Trophoblast cell (in vitro differentiated cells and primary cell): ENCODE results near the gene PLD2.

Experiments used
- DNase-seq, 2 donors: peaks; one replicate each; pipeline ENCODE4 v3.0.0-alpha.2; 2016
- H2AFZ ChIP-seq: 2 replicates; pipeline ENCODE4 v1.6.1; 2013; ENCODE audit warnings: low read length, moderate library complexity, mild to moderate bottlenecking; ENCODE audit not compliant: insufficient read depth, poor library complexity
- H2AK5ac ChIP-seq: 2 replicates; pipeline ENCODE4 v1.6.1; 2013; ENCODE audit warnings: mild to moderate bottlenecking, low read length
- H2BK120ac ChIP-seq: 2 replicates; pipeline ENCODE4 v1.6.1; 2013; ENCODE audit warnings: low read length, mild to moderate bottlenecking, moderate library complexity; ENCODE audit not compliant: insufficient read depth, poor library complexity
- H2BK12ac ChIP-seq: 2 replicates; pipeline ENCODE4 v1.6.1; 2013; ENCODE audit warnings: mild to moderate bottlenecking, low read length, moderate library complexity
- H2BK5ac ChIP-seq: 2 replicates; pipeline ENCODE4 v1.6.1; 2013; ENCODE audit warnings: low read length, low read depth, moderate library complexity, mild to moderate bottlenecking; ENCODE audit not compliant: poor library complexity
- H3K14ac ChIP-seq: 2 replicates; pipeline ENCODE4 v1.6.1; 2013; ENCODE audit warnings: mild to moderate bottlenecking, low read length
- H3K18ac ChIP-seq: 2 replicates; pipeline ENCODE4 v1.6.1; 2013; ENCODE audit warnings: mild to moderate bottlenecking, low read length
- H3K23ac ChIP-seq: 2 replicates; pipeline ENCODE4 v1.6.1; 2013; ENCODE audit warnings: low read length
- H3K27ac ChIP-seq: 2 replicates; pipeline ENCODE4 v1.5.1; 2013; ENCODE audit warnings: low read depth, mild to moderate bottlenecking, inconsistent platforms, low read length, moderate library complexity
- H3K27me3 ChIP-seq: 2 replicates; pipeline ENCODE4 v1.6.1; 2013; ENCODE audit warnings: inconsistent platforms, mild to moderate bottlenecking, low read length, moderate library complexity; ENCODE audit not compliant: insufficient read depth
- H3K36me3 ChIP-seq, 2 experiments: 1 replicate in 1 of 2; 2 replicates in 1 of 2; pipeline ENCODE4 v1.6.1; 2013; ENCODE audit warnings: low read length in 2 of 2, mild to moderate bottlenecking in 2 of 2, moderate library complexity in 1 of 2; ENCODE audit not compliant: insufficient read depth in 2 of 2, control insufficient read depth in 1 of 2
- H3K4ac ChIP-seq: 2 replicates; pipeline ENCODE4 v1.6.1; 2013; ENCODE audit warnings: low read depth, mild to moderate bottlenecking, low read length, moderate library complexity
- H3K4me1 ChIP-seq, 2 experiments: 1 replicate in 1 of 2; 2 replicates in 1 of 2; pipeline ENCODE4 v1.6.1; 2013; ENCODE audit warnings: low read length in 2 of 2, mild to moderate bottlenecking in 2 of 2, moderate library complexity in 1 of 2; ENCODE audit not compliant: insufficient read depth in 2 of 2, control insufficient read depth in 1 of 2
- H3K4me2 ChIP-seq: 2 replicates; pipeline ENCODE4 v1.6.1; 2013; ENCODE audit warnings: inconsistent platforms, mild to moderate bottlenecking, low read length, moderate library complexity
- H3K4me3 ChIP-seq: 2 replicates; pipeline ENCODE4 v1.5.1; 2013; ENCODE audit warnings: mild to moderate bottlenecking, low read depth, low read length, inconsistent platforms
- H3K79me1 ChIP-seq: one replicate; pipeline ENCODE4 v1.6.1; 2013; ENCODE audit warnings: low read length
- H3K79me2 ChIP-seq: 2 replicates; pipeline ENCODE4 v1.6.1; 2013; ENCODE audit warnings: low read length, mild to moderate bottlenecking; ENCODE audit not compliant: control insufficient read depth, insufficient read depth, poor library complexity
- H3K9ac ChIP-seq: 2 replicates; pipeline ENCODE4 v1.6.1; 2013; ENCODE audit warnings: mild to moderate bottlenecking, low read length
- H3K9me3 ChIP-seq: 2 replicates; pipeline ENCODE4 v1.6.1; 2013; ENCODE audit warnings: low read depth, mild to moderate bottlenecking, control low read depth, inconsistent platforms, low read length; ENCODE audit not compliant: insufficient read depth
- H4K12ac ChIP-seq: 2 replicates; pipeline ENCODE4 v1.6.1; 2013; ENCODE audit warnings: low read depth, mild to moderate bottlenecking, low read length, moderate library complexity
- H4K8ac ChIP-seq: 2 replicates; pipeline ENCODE4 v1.6.1; 2013; ENCODE audit warnings: low read depth, mild to moderate bottlenecking, low read length, moderate library complexity
- H4K91ac ChIP-seq: one replicate; pipeline ENCODE4 v1.6.1; 2013; ENCODE audit warnings: low read depth, mild to moderate bottlenecking, low read length, moderate library complexity
- WGBS: extraction: QIAGEN DNeasy Blood & Tissue Kit; methylation state at CpG from one replicate; pipeline ENCODE4 v1.1.7; 2013; ENCODE audit warnings: missing lambda C conversion rate; ENCODE audit not compliant: insufficient read length, insufficient coverage; ENCODE audit errors: extremely low coverage; 5-methylcytosine and 5-hydroxymethylcytosine counted together

The PLD2 gene

GRCh38 chr17:4795168-4795567 lies 11.8 kb upstream of the PLD2 start:
- peaks cover 8% of the 10 kb centered on the region for H3K79me1 ChIP-seq
- H2BK120ac ChIP-seq = no peak overlapping the region
- H3K18ac ChIP-seq = no peak overlapping the region
- DNase-seq = no peak
- no peak overlapping the region for H2AK5ac ChIP-seq
- no peak overlapping the region for H3K14ac ChIP-seq
- H3K4me3 ChIP-seq = no peak overlapping the region
- no peaks in the 10 kb centered on the region for H3K27me3 ChIP-seq
- H3K27ac ChIP-seq = no peak overlapping the region
- H2AFZ ChIP-seq = peak overlapping the region; percentile 73
- no peak overlapping the region for H3K23ac ChIP-seq
- peaks cover 4% of the 10 kb centered on the region for H3K79me2 ChIP-seq
- peak overlapping the region; percentile 97 for H4K8ac ChIP-seq
- peaks cover 2 to 6% of the 10 kb centered on the region in 2 experiments for H3K4me1 ChIP-seq
- no peak overlapping the region for H2BK5ac ChIP-seq
- no peak overlapping the region for H4K12ac ChIP-seq
- peaks cover 17 to 20% of the 10 kb centered on the region in 2 experiments for H3K36me3 ChIP-seq
- no peak overlapping the region for H4K91ac ChIP-seq
- H2BK12ac ChIP-seq = no peak overlapping the region
- H3K4me2 ChIP-seq = no peak overlapping the region
- no peak overlapping the region for H3K4ac ChIP-seq
- no peaks in the 10 kb centered on the region for H3K9me3 ChIP-seq
- no peak overlapping the region for H3K9ac ChIP-seq
- WGBS = no CpG with 5 or more reads among the region's 1 CpG

GRCh38 chr17:4796552-4796920 lies 10.4 kb upstream of the PLD2 start:
- H2BK120ac ChIP-seq = peak overlapping the region; percentile 88
- no peak overlapping the region for H4K12ac ChIP-seq
- H3K18ac ChIP-seq = no peak overlapping the region
- no peak overlapping the region for H2BK12ac ChIP-seq
- peak overlapping the region; percentile 29 for H3K27ac ChIP-seq
- H3K4me2 ChIP-seq = peak overlapping the region; percentile 74
- H3K4me3 ChIP-seq = peak overlapping the region; percentile 97
- H3K9me3 ChIP-seq = no peaks in the 10 kb centered on the region
- no peak overlapping the region for H2AFZ ChIP-seq
- WGBS = no CpG with 5 or more reads among the region's 7 CpGs
- no peaks in the 10 kb centered on the region for H3K27me3 ChIP-seq
- H4K91ac ChIP-seq = peak overlapping the region; percentile 98
- H3K9ac ChIP-seq = peak overlapping the region; percentile 94
- H3K14ac ChIP-seq = peak overlapping the region; percentile 97
- peaks cover 4% of the 10 kb centered on the region for H3K79me2 ChIP-seq
- H3K79me1 ChIP-seq = peaks cover 5% of the 10 kb centered on the region
- peaks cover 17 to 25% of the 10 kb centered on the region in 2 experiments for H3K36me3 ChIP-seq
- DNase-seq = peak in 1 of 2 donors; percentile 48
- no peak overlapping the region for H3K23ac ChIP-seq
- peaks cover 0 to 6% of the 10 kb centered on the region in 2 experiments for H3K4me1 ChIP-seq
- H2BK5ac ChIP-seq = peak overlapping the region; percentile 82
- no peak overlapping the region for H4K8ac ChIP-seq
- H2AK5ac ChIP-seq = peak overlapping the region; percentile 99
- peak overlapping the region; percentile 96 for H3K4ac ChIP-seq

- WGBS = no CpG with 5 or more reads among the region's 10 CpGs
- Histone ChIP-seq H3K23ac (no peak overlapping the region), H4K91ac (no peak overlapping the region)
Measured at GRCh38 chr17:4800462-4801196, 6.3 kb upstream of the PLD2 start.

GRCh38 chr17:4802228-4802627 lies 4.7 kb upstream of the PLD2 start, which contains the start of gene C17orf114:
Gene C17orf114, minus strand, starts transcription at chr17:4802328.
- no peak for DNase-seq
- no peak within 1 kb of the TSS for H3K23ac ChIP-seq
- H2AK5ac ChIP-seq = no peak within 1 kb of the TSS
- H2BK12ac ChIP-seq = no peak within 1 kb of the TSS
- H4K8ac ChIP-seq = no peak within 1 kb of the TSS
- H3K18ac ChIP-seq = no peak within 1 kb of the TSS
- peaks cover 16 to 22% of the 10 kb centered on the region in 2 experiments for H3K36me3 ChIP-seq
- H2BK5ac ChIP-seq = no peak within 1 kb of the TSS
- no peak within 1 kb of the TSS for H3K4me2 ChIP-seq
- H3K27me3 ChIP-seq = no peaks in the 10 kb centered on the region
- no peak within 1 kb of the TSS for H4K91ac ChIP-seq
- H3K79me2 ChIP-seq = peaks cover 4% of the 10 kb centered on the region
- H3K79me1 ChIP-seq = peaks cover 4% of the 10 kb centered on the region
- no peak within 1 kb of the TSS for H3K4ac ChIP-seq
- H3K9me3 ChIP-seq = no peaks in the 10 kb centered on the region
- WGBS = no CpG with 5 or more reads among the region's 9 CpGs
- H3K14ac ChIP-seq = no peak within 1 kb of the TSS
- H3K4me1 ChIP-seq = peaks cover 0 to under 1% of the 10 kb centered on the region in 2 experiments
- no peak within 1 kb of the TSS for H3K9ac ChIP-seq
- H4K12ac ChIP-seq = no peak within 1 kb of the TSS
- H3K4me3 ChIP-seq = no peak within 1 kb of the TSS
- no peak within 1 kb of the TSS for H2BK120ac ChIP-seq
- H3K27ac ChIP-seq = no peak within 1 kb of the TSS
- no peak within 1 kb of the TSS for H2AFZ ChIP-seq

More at GRCh38 chr17:4800462-4801196, 6.3 kb upstream of the PLD2 start:
- Histone ChIP-seq H3K9ac (no peak overlapping the region), H2BK120ac (no peak overlapping the region), H4K12ac (no peak overlapping the region), H3K36me3 (peaks cover 17 to 25% of the 10 kb centered on the region in 2 experiments), H3K9me3 (no peaks in the 10 kb centered on the region), H4K8ac (no peak overlapping the region), H2AK5ac (no peak overlapping the region), H3K18ac (no peak overlapping the region), H2AFZ (no peak overlapping the region), H2BK5ac (no peak overlapping the region), H3K79me1 (peaks cover 5% of the 10 kb centered on the region), H3K79me2 (peaks cover 4% of the 10 kb centered on the region), H3K27ac (no peak overlapping the region), H2BK12ac (no peak overlapping the region), H3K4me1 (peaks cover 0 to 6% of the 10 kb centered on the region in 2 experiments), H3K27me3 (no peaks in the 10 kb centered on the region), H3K14ac (no peak overlapping the region), H3K4me3 (peak overlapping the region; percentile 33), H3K4me2 (no peak overlapping the region), H3K4ac (no peak overlapping the region)
- no peak for DNase-seq
